ENCODE measurements around the gene KLF12.

The KLF12 gene

DNA sequence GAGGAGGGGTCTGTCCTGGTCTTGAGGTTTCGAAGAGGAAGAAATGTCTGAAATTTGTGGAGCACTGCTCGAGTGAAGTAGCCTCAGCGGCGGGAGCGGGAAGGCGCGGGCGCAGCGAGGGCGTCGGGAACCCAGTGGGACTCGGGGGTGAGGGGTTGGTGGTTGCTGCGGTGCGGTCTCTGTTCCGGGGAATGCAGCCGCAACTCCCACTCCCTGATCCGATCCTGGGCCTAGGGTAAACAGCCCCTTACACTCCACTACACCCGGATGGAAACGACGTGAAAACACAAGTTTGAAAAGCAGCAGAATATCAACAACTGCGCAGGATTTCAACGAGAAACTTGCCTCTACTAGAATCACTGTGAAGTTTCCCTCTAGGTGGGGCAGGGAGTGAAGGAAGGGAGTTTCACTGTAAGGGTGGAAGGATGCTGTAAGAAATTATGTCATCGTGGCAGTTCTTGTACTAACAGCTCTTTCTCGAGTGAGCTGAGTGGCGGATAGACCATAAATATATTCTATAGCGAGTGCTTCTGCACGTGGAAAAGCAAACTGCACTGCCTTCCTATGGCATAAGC is 2.0 kb upstream of the KLF12 start:
- Histone ChIP-seq H2BK12ac (ENCODE audit: low read length) (no peak overlapping the region), H3K36me3 (ENCODE audit: control insufficient read depth in 1 of 2, insufficient read depth in 2 of 2, low read length in 2 of 2) (no peaks in the 10 kb centered on the region), H3K79me2 (ENCODE audit: control insufficient read depth, insufficient read depth, low read length, poor library complexity) (peaks cover 7% of the 10 kb centered on the region), H2BK5ac (ENCODE audit: low read depth, low read length, poor library complexity) (peak overlapping the region; percentile 10), H4K12ac (ENCODE audit: low read depth, low read length) (peak overlapping the region; percentile 79), H3K27me3 (ENCODE audit: insufficient read depth, low read length) (no peaks in the 10 kb centered on the region), H3K23ac (ENCODE audit: low read length) (no peak overlapping the region), H3K14ac (ENCODE audit: low read length) (peak overlapping the region; percentile 80), H3K4ac (ENCODE audit: low read depth, low read length) (peak overlapping the region; percentile 1), H3K4me3 (ENCODE audit: low read depth, low read length) (peak overlapping the region; percentile 91), H3K27ac (ENCODE audit: low read depth, low read length) (peak overlapping the region; percentile 13), H2BK120ac (ENCODE audit: insufficient read depth, low read length, poor library complexity) (peak overlapping the region; percentile 10), H4K91ac (ENCODE audit: low read depth, low read length) (peak overlapping the region; percentile 86), H3K79me1 (ENCODE audit: low read length) (peaks cover 19% of the 10 kb centered on the region), H3K9ac (ENCODE audit: low read length) (peak overlapping the region; percentile 57), H3K9me3 (ENCODE audit: insufficient read depth, low read depth, low read length) (no peaks in the 10 kb centered on the region), H3K18ac (ENCODE audit: low read length) (peak overlapping the region; percentile 89), H2AFZ (ENCODE audit: insufficient read depth, low read length, poor library complexity) (peak overlapping the region; percentile 82), H3K4me1 (ENCODE audit: control insufficient read depth in 1 of 2, insufficient read depth in 2 of 2, low read length in 2 of 2) (peaks cover 0 to 9% of the 10 kb centered on the region in 2 experiments), H2AK5ac (ENCODE audit: low read length) (no peak overlapping the region), H3K4me2 (ENCODE audit: low read length) (peak overlapping the region; percentile 84), H4K8ac (ENCODE audit: low read depth, low read length) (peak overlapping the region; percentile 94)
- no CpG with 5 or more reads among the region's 27 CpGs for WGBS (ENCODE audit: extremely low coverage, insufficient coverage, insufficient read length)
- no peak for DNase-seq

DNA sequence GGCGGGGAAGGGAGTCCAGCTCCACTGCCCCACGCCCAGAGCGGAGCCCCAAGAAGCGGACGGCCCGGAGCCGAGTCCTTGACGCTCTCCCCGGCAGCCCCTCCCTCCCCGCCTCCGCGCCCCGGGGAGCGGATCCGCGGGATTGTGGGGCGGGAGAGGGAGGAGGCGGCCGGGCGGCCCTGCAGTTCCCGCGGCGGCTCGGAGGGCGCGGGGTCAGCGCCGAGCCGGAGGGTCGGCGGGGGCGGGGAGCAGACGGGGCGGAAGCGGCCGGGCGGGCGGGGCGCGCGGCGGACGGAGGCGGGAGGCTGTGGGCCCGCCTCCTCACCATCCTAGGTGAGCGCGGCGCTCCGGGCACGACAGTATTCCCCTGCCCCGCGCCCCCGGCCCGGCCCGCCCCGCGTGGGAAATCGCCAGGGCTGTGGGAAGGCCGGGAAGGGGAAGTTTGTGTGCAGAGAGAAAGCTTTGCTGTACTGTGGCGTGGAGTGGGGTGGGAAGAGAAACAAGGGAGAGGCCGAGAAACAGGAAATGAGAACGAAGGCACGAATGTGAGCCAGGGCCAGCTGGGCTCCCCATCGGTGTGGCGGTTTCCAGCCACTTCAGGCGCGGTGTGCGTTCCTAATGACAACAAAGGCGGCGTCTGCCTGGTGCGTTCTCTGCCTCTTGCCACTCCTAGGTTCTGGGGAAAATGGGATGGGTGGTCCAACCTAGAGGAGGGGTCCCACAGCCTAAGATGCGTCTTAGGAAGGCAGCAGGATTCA is 1.3 kb upstream of the KLF12 start:
- no CpG with 5 or more reads among the region's 72 CpGs for WGBS (ENCODE audit: extremely low coverage, insufficient coverage, insufficient read length)
- DNase-seq, result peak; percentile 27 to 48
- peak overlapping the region; percentile 99 for H3K14ac ChIP-seq (ENCODE audit: low read length)
- peak overlapping the region; percentile 32 for H2AK5ac ChIP-seq (ENCODE audit: low read length)
- H4K91ac ChIP-seq (ENCODE audit: low read depth, low read length), result peak overlapping the region; percentile 98
- H2BK12ac ChIP-seq (ENCODE audit: low read length), result peak overlapping the region; percentile 52
- peaks cover 7% of the 10 kb centered on the region for H3K79me2 ChIP-seq (ENCODE audit: control insufficient read depth, insufficient read depth, low read length, poor library complexity)
- no peaks in the 10 kb centered on the region for H3K9me3 ChIP-seq (ENCODE audit: insufficient read depth, low read depth, low read length)
- peak overlapping the region; percentile 97 for H3K9ac ChIP-seq (ENCODE audit: low read length)
- H3K4me1 ChIP-seq (ENCODE audit: control insufficient read depth in 1 of 2, insufficient read depth in 2 of 2, low read length in 2 of 2), result peaks cover 0 to 9% of the 10 kb centered on the region in 2 experiments
- H3K4me3 ChIP-seq (ENCODE audit: low read depth, low read length), result peak overlapping the region; percentile 91
- H3K79me1 ChIP-seq (ENCODE audit: low read length), result peaks cover 19% of the 10 kb centered on the region
- H3K23ac ChIP-seq (ENCODE audit: low read length), result no peak overlapping the region
- peak overlapping the region; percentile 73 for H2BK5ac ChIP-seq (ENCODE audit: low read depth, low read length, poor library complexity)
- peak overlapping the region; percentile 97 for H4K12ac ChIP-seq (ENCODE audit: low read depth, low read length)
- H3K36me3 ChIP-seq (ENCODE audit: control insufficient read depth in 1 of 2, insufficient read depth in 2 of 2, low read length in 2 of 2), result no peaks in the 10 kb centered on the region
- peak overlapping the region; percentile 84 for H3K27ac ChIP-seq (ENCODE audit: low read depth, low read length)
- peak overlapping the region; percentile 99 for H2AFZ ChIP-seq (ENCODE audit: insufficient read depth, low read length, poor library complexity)
- H3K4ac ChIP-seq (ENCODE audit: low read depth, low read length), result peak overlapping the region; percentile 94
- H3K18ac ChIP-seq (ENCODE audit: low read length), result peak overlapping the region; percentile 96
- no peaks in the 10 kb centered on the region for H3K27me3 ChIP-seq (ENCODE audit: insufficient read depth, low read length)
- H4K8ac ChIP-seq (ENCODE audit: low read depth, low read length), result peak overlapping the region; percentile 96
- H3K4me2 ChIP-seq (ENCODE audit: low read length), result peak overlapping the region; percentile 84
- peak overlapping the region; percentile 95 for H2BK120ac ChIP-seq (ENCODE audit: insufficient read depth, low read length, poor library complexity)

DNA sequence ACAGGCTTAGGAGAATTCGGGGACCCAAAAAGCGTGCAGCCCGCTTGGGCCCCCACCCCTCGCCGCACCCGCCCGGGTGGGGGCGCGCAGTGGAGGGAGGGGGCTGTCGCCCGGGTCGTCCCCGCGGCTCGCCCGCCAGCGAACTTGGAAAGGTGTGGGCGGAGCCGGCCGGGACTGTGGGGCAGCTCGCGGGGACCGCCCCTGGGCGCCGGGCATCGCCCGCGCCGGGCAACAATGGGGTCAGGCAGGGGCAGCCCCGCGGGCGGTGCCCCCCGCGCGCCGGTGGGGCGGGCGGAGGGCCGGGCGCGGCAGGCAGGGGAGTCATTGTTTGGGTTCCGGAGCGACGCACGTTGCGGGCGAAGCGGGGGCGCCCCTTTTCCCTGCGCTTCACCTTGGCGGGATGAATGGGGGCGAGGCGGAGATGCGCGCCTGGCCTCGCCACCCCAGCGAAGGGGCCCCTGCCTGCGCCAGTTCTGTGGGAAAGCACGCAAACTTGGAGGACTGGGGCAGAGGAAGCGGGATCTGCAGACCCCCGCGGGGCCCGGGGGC is 647 bp upstream of the KLF12 start:
- Histone ChIP-seq H3K14ac (ENCODE audit: low read length) (peak overlapping the region; percentile 99), H3K9me3 (ENCODE audit: insufficient read depth, low read depth, low read length) (no peaks in the 10 kb centered on the region), H3K36me3 (ENCODE audit: control insufficient read depth in 1 of 2, insufficient read depth in 2 of 2, low read length in 2 of 2) (no peaks in the 10 kb centered on the region), H2BK5ac (ENCODE audit: low read depth, low read length, poor library complexity) (peak overlapping the region; percentile 73), H2BK12ac (ENCODE audit: low read length) (peak overlapping the region; percentile 71), H3K9ac (ENCODE audit: low read length) (peak overlapping the region; percentile 97), H3K4me2 (ENCODE audit: low read length) (peak overlapping the region; percentile 84), H3K27ac (ENCODE audit: low read depth, low read length) (peak overlapping the region; percentile 84), H3K79me1 (ENCODE audit: low read length) (peaks cover 19% of the 10 kb centered on the region), H2AK5ac (ENCODE audit: low read length) (peak overlapping the region; percentile 89), H3K79me2 (ENCODE audit: control insufficient read depth, insufficient read depth, low read length, poor library complexity) (peaks cover 7% of the 10 kb centered on the region), H4K91ac (ENCODE audit: low read depth, low read length) (peak overlapping the region; percentile 98), H2BK120ac (ENCODE audit: insufficient read depth, low read length, poor library complexity) (peak overlapping the region; percentile 95), H3K23ac (ENCODE audit: low read length) (no peak overlapping the region), H3K4me3 (ENCODE audit: low read depth, low read length) (peak overlapping the region; percentile 91), H4K12ac (ENCODE audit: low read depth, low read length) (peak overlapping the region; percentile 97), H2AFZ (ENCODE audit: insufficient read depth, low read length, poor library complexity) (peak overlapping the region; percentile 99), H3K4me1 (ENCODE audit: control insufficient read depth in 1 of 2, insufficient read depth in 2 of 2, low read length in 2 of 2) (peaks cover 0 to 9% of the 10 kb centered on the region in 2 experiments), H3K18ac (ENCODE audit: low read length) (peak overlapping the region; percentile 96), H3K27me3 (ENCODE audit: insufficient read depth, low read length) (no peaks in the 10 kb centered on the region), H3K4ac (ENCODE audit: low read depth, low read length) (peak overlapping the region; percentile 94), H4K8ac (ENCODE audit: low read depth, low read length) (peak overlapping the region; percentile 96)
- DNase-seq, result peak in 1 of 2 donors; percentile 21
- WGBS (ENCODE audit: extremely low coverage, insufficient coverage, insufficient read length), result no CpG with 5 or more reads among the region's 63 CpGs

DNA sequence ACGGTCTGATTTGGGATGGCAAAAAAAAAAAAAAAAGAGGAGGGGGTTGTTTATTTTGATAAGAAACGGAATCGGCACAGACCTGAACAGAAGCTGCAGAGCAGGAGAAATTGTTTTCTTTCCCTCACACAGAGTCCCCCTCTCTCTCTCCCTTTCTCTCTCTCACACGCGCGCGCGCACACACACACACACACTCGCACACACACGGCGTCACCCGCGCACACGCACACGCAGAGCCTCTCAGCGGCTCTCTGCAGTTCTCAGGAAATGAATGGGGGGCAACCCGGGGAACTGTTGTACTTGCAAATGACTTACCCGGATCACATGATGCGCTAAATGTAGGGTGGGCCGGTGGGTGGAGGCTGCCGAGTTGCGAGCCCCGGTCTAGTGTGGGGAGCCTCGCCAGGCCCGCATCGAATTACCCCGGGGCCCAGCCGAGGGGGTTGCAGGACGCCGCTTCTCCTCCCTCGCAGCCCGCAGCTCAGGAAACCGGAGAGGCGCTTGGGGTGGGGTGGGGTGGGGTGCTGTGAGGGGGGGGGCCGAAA is 475 bp downstream of the KLF12 start:
- Histone ChIP-seq H3K4me3 (ENCODE audit: low read depth, low read length) (peak overlapping the region; percentile 86), H3K18ac (ENCODE audit: low read length) (no peak overlapping the region), H3K27ac (ENCODE audit: low read depth, low read length) (no peak overlapping the region), H3K9me3 (ENCODE audit: insufficient read depth, low read depth, low read length) (no peaks in the 10 kb centered on the region), H2AK5ac (ENCODE audit: low read length) (no peak overlapping the region), H2BK120ac (ENCODE audit: insufficient read depth, low read length, poor library complexity) (no peak overlapping the region), H2AFZ (ENCODE audit: insufficient read depth, low read length, poor library complexity) (no peak overlapping the region), H3K79me2 (ENCODE audit: control insufficient read depth, insufficient read depth, low read length, poor library complexity) (peaks cover 7% of the 10 kb centered on the region), H2BK12ac (ENCODE audit: low read length) (no peak overlapping the region), H3K4ac (ENCODE audit: low read depth, low read length) (no peak overlapping the region), H3K23ac (ENCODE audit: low read length) (no peak overlapping the region), H3K9ac (ENCODE audit: low read length) (no peak overlapping the region), H3K4me1 (ENCODE audit: control insufficient read depth in 1 of 2, insufficient read depth in 2 of 2, low read length in 2 of 2) (peaks cover 0 to 9% of the 10 kb centered on the region in 2 experiments), H3K14ac (ENCODE audit: low read length) (no peak overlapping the region), H4K8ac (ENCODE audit: low read depth, low read length) (peak overlapping the region; percentile 66), H3K4me2 (ENCODE audit: low read length) (peak overlapping the region; percentile 92), H3K79me1 (ENCODE audit: low read length) (peaks cover 19% of the 10 kb centered on the region), H4K91ac (ENCODE audit: low read depth, low read length) (no peak overlapping the region), H3K36me3 (ENCODE audit: control insufficient read depth in 1 of 2, insufficient read depth in 2 of 2, low read length in 2 of 2) (no peaks in the 10 kb centered on the region), H3K27me3 (ENCODE audit: insufficient read depth, low read length) (no peaks in the 10 kb centered on the region), H2BK5ac (ENCODE audit: low read depth, low read length, poor library complexity) (no peak overlapping the region), H4K12ac (ENCODE audit: low read depth, low read length) (no peak overlapping the region)
- DNase-seq, result peak in 1 of 2 donors; percentile 10
- no CpG with 5 or more reads among the region's 35 CpGs for WGBS (ENCODE audit: extremely low coverage, insufficient coverage, insufficient read length)

All from trophoblast cell (in vitro differentiated cells and primary cell).